DND-41 (cell line): ENCODE results near the gene CDKN1A.

Experiments used
- EZH2 ChIP-seq: IDR thresholded peaks from 3 replicates; pipeline ENCODE4 v1.6.1; 2012; ENCODE audit warnings: borderline replicate concordance, low read depth, mild to moderate bottlenecking, moderate library complexity, low read length, inconsistent platforms; ENCODE audit not compliant: severe bottlenecking
- TF ChIP-seq, protein P1 (sequence below): IDR thresholded peaks from 2 replicates; pipeline ENCODE4 v1.5.1; 2012; ENCODE audit warnings: borderline replicate concordance, low read length, moderate library complexity, mild to moderate bottlenecking; ENCODE audit not compliant: poor library complexity, severe bottlenecking; ENCODE audit errors: extremely low read depth

DNA sequence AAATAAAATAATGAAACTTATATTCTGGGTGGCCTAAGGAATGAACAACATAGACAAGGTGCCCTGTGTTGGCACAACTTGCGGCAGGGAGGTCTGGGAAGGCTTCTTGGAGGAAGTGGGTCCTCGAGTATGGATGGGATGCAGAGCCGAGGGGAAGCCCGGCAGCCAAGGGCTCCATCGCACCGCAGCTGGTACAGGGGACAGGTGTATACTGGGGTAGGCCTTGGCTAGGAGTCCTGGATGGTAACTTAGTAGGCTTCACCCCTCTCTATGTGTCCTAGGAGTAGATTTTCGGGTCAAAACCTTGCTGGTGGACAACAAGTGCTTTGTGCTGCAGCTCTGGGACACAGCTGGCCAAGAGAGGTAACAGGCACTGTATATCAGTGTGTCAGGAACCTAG, 47.1 kb downstream of the CDKN1A start:
- TF ChIP-seq, protein P1, sequence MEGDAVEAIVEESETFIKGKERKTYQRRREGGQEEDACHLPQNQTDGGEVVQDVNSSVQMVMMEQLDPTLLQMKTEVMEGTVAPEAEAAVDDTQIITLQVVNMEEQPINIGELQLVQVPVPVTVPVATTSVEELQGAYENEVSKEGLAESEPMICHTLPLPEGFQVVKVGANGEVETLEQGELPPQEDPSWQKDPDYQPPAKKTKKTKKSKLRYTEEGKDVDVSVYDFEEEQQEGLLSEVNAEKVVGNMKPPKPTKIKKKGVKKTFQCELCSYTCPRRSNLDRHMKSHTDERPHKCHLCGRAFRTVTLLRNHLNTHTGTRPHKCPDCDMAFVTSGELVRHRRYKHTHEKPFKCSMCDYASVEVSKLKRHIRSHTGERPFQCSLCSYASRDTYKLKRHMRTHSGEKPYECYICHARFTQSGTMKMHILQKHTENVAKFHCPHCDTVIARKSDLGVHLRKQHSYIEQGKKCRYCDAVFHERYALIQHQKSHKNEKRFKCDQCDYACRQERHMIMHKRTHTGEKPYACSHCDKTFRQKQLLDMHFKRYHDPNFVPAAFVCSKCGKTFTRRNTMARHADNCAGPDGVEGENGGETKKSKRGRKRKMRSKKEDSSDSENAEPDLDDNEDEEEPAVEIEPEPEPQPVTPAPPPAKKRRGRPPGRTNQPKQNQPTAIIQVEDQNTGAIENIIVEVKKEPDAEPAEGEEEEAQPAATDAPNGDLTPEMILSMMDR = no peak
- TF ChIP-seq EZH2 = no peak
